H9 (cell line): ENCODE results near the gene IRX5. TPM values are rescaled to one million over a fixed set of nuclear protein-coding genes. Genes with fewer than 3 reads are reported as not detected.
A peak's percentile ranks its signal among the peaks of the same experiment; 100 is the strongest.

Experiments used
- DNase-seq: peaks from one replicate; pipeline ENCODE4 v3.0.0-alpha.2; 2017
- H2AFZ ChIP-seq: one replicate; pipeline ENCODE4 v1.6.1; 2013; ENCODE audit warnings: mild to moderate bottlenecking, low read length, control low read depth, moderate library complexity
- H2AK5ac ChIP-seq: 2 replicates; pipeline ENCODE4 v1.6.1; 2013; ENCODE audit warnings: low read length, control low read depth, mixed read lengths; ENCODE audit not compliant: insufficient read length
- H2BK120ac ChIP-seq: one replicate; pipeline ENCODE4 v1.6.1; 2013; ENCODE audit warnings: low read depth, mild to moderate bottlenecking, low read length, control low read depth, inconsistent platforms; ENCODE audit not compliant: poor library complexity, severe bottlenecking
- H2BK12ac ChIP-seq: 2 replicates; pipeline ENCODE4 v1.6.1; 2013; ENCODE audit warnings: low read length, control low read depth, mixed read lengths, low read depth; ENCODE audit not compliant: insufficient read length
- H2BK15ac ChIP-seq: 2 replicates; pipeline ENCODE4 v1.6.1; 2013; ENCODE audit warnings: low read depth, low read length, control low read depth
- H2BK20ac ChIP-seq: one replicate; pipeline ENCODE4 v1.6.1; 2013; ENCODE audit warnings: low read depth, mild to moderate bottlenecking, low read length, control low read depth, inconsistent platforms; ENCODE audit not compliant: poor library complexity, severe bottlenecking
- H2BK5ac ChIP-seq: 2 replicates; pipeline ENCODE4 v1.6.1; 2013; ENCODE audit warnings: low read length, control low read depth, mixed read lengths; ENCODE audit not compliant: insufficient read length
- H3K14ac ChIP-seq: 2 replicates; pipeline ENCODE4 v1.6.1; 2013; ENCODE audit warnings: low read length, control low read depth; ENCODE audit not compliant: insufficient read depth
- H3K18ac ChIP-seq: 2 replicates; pipeline ENCODE4 v1.6.1; 2013; ENCODE audit warnings: low read depth, mild to moderate bottlenecking, mixed read lengths, low read length, control low read depth; ENCODE audit not compliant: insufficient read length
- H3K23ac ChIP-seq: 2 replicates; pipeline ENCODE4 v1.6.1; 2013; ENCODE audit warnings: low read length, control low read depth, mixed read lengths, low read depth; ENCODE audit not compliant: insufficient read length
- H3K23me2 ChIP-seq: 2 replicates; pipeline ENCODE4 v1.6.1; 2013; ENCODE audit warnings: low read depth, mild to moderate bottlenecking, mixed read lengths, low read length, control low read depth; ENCODE audit not compliant: insufficient read length, poor library complexity, severe bottlenecking
- H3K27ac ChIP-seq: 2 replicates; pipeline ENCODE4 v1.5.1; 2013; ENCODE audit warnings: low read length, control low read depth, mixed read lengths, low read depth; ENCODE audit not compliant: insufficient read length
- H3K27me3 ChIP-seq: 2 replicates; pipeline ENCODE4 v1.6.1; 2013; ENCODE audit warnings: low read length, control low read depth, inconsistent platforms; ENCODE audit not compliant: insufficient read depth
- H3K4ac ChIP-seq: 2 replicates; pipeline ENCODE4 v1.6.1; 2013; ENCODE audit warnings: low read depth, mild to moderate bottlenecking, control low read depth, inconsistent platforms, low read length, moderate library complexity
- H3K4me1 ChIP-seq: 2 replicates; pipeline ENCODE4 v1.6.1; 2013; ENCODE audit warnings: low read length, control low read depth, inconsistent platforms; ENCODE audit not compliant: insufficient read depth
- H3K4me2 ChIP-seq: 2 replicates; pipeline ENCODE4 v1.6.1; 2013; ENCODE audit warnings: low read length, control low read depth, mixed read lengths; ENCODE audit not compliant: insufficient read length, insufficient read depth
- H3K56ac ChIP-seq: 2 replicates; pipeline ENCODE4 v1.6.1; 2013; ENCODE audit warnings: low read depth, mild to moderate bottlenecking, mixed read lengths, low read length, control low read depth; ENCODE audit not compliant: insufficient read length
- H3K79me1 ChIP-seq: 2 replicates; pipeline ENCODE4 v1.6.1; 2013; ENCODE audit warnings: low read depth, mild to moderate bottlenecking, moderate library complexity, low read length, control low read depth, inconsistent platforms; ENCODE audit not compliant: insufficient read depth, poor library complexity, severe bottlenecking
- H3K79me2 ChIP-seq: 2 replicates; pipeline ENCODE4 v1.6.1; 2013; ENCODE audit warnings: low read length, control low read depth, inconsistent platforms; ENCODE audit not compliant: insufficient read depth
- H3K9ac ChIP-seq: 2 replicates; pipeline ENCODE4 v1.6.1; 2013; ENCODE audit warnings: low read length, control low read depth, mixed read lengths; ENCODE audit not compliant: insufficient read length; ENCODE audit errors: extremely low read depth
- H3K9me3 ChIP-seq: one replicate; pipeline ENCODE4 v1.6.1; 2013; ENCODE audit warnings: low read depth, low read length, inconsistent platforms; ENCODE audit not compliant: control insufficient read depth
- H3T11ph ChIP-seq: one replicate; pipeline ENCODE4 v1.6.1; 2013; ENCODE audit warnings: mild to moderate bottlenecking, low read length, control low read depth, inconsistent platforms
- H4K20me1 ChIP-seq: one replicate; pipeline ENCODE4 v1.6.1; 2013; ENCODE audit not compliant: control insufficient read depth, insufficient read length, insufficient read depth
- H4K5ac ChIP-seq: 2 replicates; pipeline ENCODE4 v1.6.1; 2013; ENCODE audit warnings: low read depth, mild to moderate bottlenecking, mixed read lengths, low read length, control low read depth; ENCODE audit not compliant: insufficient read length
- H4K8ac ChIP-seq: replicated peaks from 2 replicates; pipeline ENCODE4 v1.6.1; 2013; ENCODE audit warnings: low read length, control low read depth, mixed read lengths, low read depth; ENCODE audit not compliant: insufficient read length
- H4K91ac ChIP-seq: 2 replicates; pipeline ENCODE4 v1.6.1; 2013; ENCODE audit warnings: low read depth, mild to moderate bottlenecking, moderate library complexity, mixed read lengths, low read length, control low read depth; ENCODE audit not compliant: insufficient read length
- H3K27ac Mint-ChIP-seq, 3 experiments: 2 replicates in 2 of 3; 3 replicates in 1 of 3; pipeline ENCODE4 v1.8.0; 2020 to 2021; ENCODE audit warnings: mixed read lengths in 3 of 3, mild to moderate bottlenecking in 1 of 3, moderate library complexity in 1 of 3
- H3K27me3 Mint-ChIP-seq: 2 replicates; pipeline ENCODE4 v1.8.0; 2021; ENCODE audit warnings: low read depth, mild to moderate bottlenecking, moderate library complexity, mixed read lengths
- H3K36me3 Mint-ChIP-seq, 3 experiments: 2 replicates in 2 of 3; 3 replicates in 1 of 3; pipeline ENCODE4 v1.8.0; 2020 to 2021; ENCODE audit warnings: low read depth in 3 of 3, mixed read lengths in 3 of 3; ENCODE audit not compliant: insufficient read depth in 1 of 3
- H3K4me1 Mint-ChIP-seq, 2 experiments: 2 replicates each; pipeline ENCODE4 v1.8.0; 2020; ENCODE audit warnings: mixed read lengths in 2 of 2
- H3K4me3 Mint-ChIP-seq, 2 experiments: 2 replicates in 1 of 2; 3 replicates in 1 of 2; pipeline ENCODE4 v1.8.0; 2020 to 2021; ENCODE audit warnings: mild to moderate bottlenecking in 2 of 2, mixed read lengths in 2 of 2, moderate library complexity in 1 of 2
- H3K9me3 Mint-ChIP-seq, 2 experiments: 2 replicates in 1 of 2; 3 replicates in 1 of 2; pipeline ENCODE4 v1.8.0; 2020; ENCODE audit warnings: mild to moderate bottlenecking in 2 of 2, mixed read lengths in 2 of 2, moderate library complexity in 1 of 2
- WGBS: extraction: QIAGEN DNeasy Blood & Tissue Kit; methylation state at CpG from one replicate; pipeline ENCODE4 v1.1.7; 2013; ENCODE audit warnings: missing lambda C conversion rate, low lambda C conversion rate, mixed read lengths; ENCODE audit not compliant: insufficient read length; ENCODE audit errors: extremely low coverage; 5-methylcytosine and 5-hydroxymethylcytosine counted together
- total RNA-seq: library from RNA; stranded (reverse); gene quantifications from 2 replicates; pipeline ENCODE4 v1.2.1, GENCODE V29; 2021
- TF ChIP-seq, protein P1 (sequence below): fragments of 200-600 bp; sonication (generic); conservative IDR thresholded peaks from 3 replicates; pipeline ENCODE4 v1.8.0; 2021; ENCODE audit warnings: antibody characterized with exemption, mild to moderate bottlenecking

The IRX5 gene
- total RNA-seq, 1 experiment from 2014 or later = 0.59 TPM

DNA sequence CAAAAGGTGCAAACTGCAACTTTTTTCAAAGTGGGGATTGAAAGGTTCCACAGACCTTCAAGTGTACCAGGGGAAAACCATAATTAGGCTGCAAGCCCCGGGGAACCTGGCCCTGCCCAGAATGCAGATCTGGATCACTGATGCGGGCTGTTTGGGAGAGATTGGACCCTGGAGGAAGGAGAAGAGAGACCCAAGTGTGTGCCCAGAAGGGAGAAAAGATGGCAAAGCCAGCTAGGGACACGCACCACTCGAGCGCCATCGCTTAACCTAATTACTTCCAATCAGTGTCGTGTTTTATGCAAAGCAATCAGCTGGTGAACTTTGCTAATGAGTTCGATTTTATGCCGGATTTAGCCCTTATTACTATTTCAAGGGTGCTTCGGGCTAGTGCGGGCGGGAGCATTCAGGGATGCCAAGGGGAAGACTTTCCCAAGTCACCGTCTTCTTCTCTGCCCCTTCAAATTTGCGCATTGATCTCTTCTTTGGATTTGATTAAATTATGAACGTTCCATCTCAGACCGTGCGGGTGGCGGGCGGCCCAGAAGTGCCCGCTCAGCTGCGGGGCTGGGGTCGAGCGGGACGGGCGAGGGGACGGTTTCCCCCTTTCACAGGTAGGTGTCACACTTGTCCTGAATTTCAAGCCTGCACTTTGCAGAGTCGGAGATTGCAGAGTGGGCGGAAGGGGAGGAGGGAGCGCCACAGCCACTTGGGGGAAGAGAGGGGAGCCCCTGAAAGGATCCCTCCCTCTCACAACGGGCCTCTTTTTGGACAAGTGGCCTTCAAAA, 4.0 kb downstream of the IRX5 start:
- Histone ChIP-seq H2AK5ac (no peak overlapping the region), H2BK15ac (no peak overlapping the region), H4K5ac (no peak overlapping the region), H2BK12ac (no peak overlapping the region), H2AFZ (no peak overlapping the region), H3K27ac (no peak overlapping the region), H2BK120ac (no peak overlapping the region), H3K18ac (no peak overlapping the region), H3T11ph (no peak overlapping the region), H3K4ac (no peak overlapping the region), H3K4me2 (peak overlapping the region; percentile 46), H3K9ac (no peak overlapping the region), H3K56ac (no peak overlapping the region), H2BK20ac (no peak overlapping the region), H4K8ac (no peak overlapping the region), H3K9me3 (no peaks in the 10 kb centered on the region), H4K20me1 (no peaks in the 10 kb centered on the region), H3K23me2 (peaks cover 49% of the 10 kb centered on the region), H3K27me3 (peaks cover 70% of the 10 kb centered on the region), H2BK5ac (no peak overlapping the region), H4K91ac (no peak overlapping the region), H3K4me1 (no peaks in the 10 kb centered on the region), H3K14ac (no peak overlapping the region), H3K79me1 (no peaks in the 10 kb centered on the region), H3K23ac (no peak overlapping the region), H3K79me2 (no peaks in the 10 kb centered on the region)
- Mint-ChIP-seq H3K27me3 (peaks cover 94% of the 10 kb centered on the region), H3K36me3 (no peaks in the 10 kb centered on the region; a peak in 2 of 7 replicates), H3K27ac (no peak overlapping the region; a peak in 1 of 7 replicates), H3K4me3 (peak overlapping the region; percentile 38 to 76), H3K9me3 (peaks cover 0 to 3% of the 10 kb centered on the region in 2 experiments; a peak in 4 of 5 replicates), H3K4me1 (peaks cover 53 to 54% of the 10 kb centered on the region in 2 experiments)
- DNase-seq = peak; percentile 76
- TF ChIP-seq, protein P1, sequence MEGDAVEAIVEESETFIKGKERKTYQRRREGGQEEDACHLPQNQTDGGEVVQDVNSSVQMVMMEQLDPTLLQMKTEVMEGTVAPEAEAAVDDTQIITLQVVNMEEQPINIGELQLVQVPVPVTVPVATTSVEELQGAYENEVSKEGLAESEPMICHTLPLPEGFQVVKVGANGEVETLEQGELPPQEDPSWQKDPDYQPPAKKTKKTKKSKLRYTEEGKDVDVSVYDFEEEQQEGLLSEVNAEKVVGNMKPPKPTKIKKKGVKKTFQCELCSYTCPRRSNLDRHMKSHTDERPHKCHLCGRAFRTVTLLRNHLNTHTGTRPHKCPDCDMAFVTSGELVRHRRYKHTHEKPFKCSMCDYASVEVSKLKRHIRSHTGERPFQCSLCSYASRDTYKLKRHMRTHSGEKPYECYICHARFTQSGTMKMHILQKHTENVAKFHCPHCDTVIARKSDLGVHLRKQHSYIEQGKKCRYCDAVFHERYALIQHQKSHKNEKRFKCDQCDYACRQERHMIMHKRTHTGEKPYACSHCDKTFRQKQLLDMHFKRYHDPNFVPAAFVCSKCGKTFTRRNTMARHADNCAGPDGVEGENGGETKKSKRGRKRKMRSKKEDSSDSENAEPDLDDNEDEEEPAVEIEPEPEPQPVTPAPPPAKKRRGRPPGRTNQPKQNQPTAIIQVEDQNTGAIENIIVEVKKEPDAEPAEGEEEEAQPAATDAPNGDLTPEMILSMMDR = peak; percentile 67
- WGBS = no CpG with 5 or more reads among the region's 30 CpGs
